GM12891 (cell line): ENCODE measurements around the gene FCER1G.
"Not testable (repeated sequence)": the region's sequence is repeated elsewhere in the genome, so short reads cannot be mapped to it uniquely, and the experiment has no call there.

ENCODE experiments used
- DNase-seq: peaks from one replicate; pipeline ENCODE4 v3.0.0; 2011; ENCODE audit warnings: low spot score; ENCODE audit not compliant: insufficient read length
- FAIRE-seq: peaks from 2 replicates; lab custom pipeline; 2011; peaks lifted over from hg19 to GRCh38; lab: Jason Lieb, UNC
- PAX5 ChIP-seq: IDR thresholded peaks from 2 replicates; pipeline ENCODE4 v1.6.1; 2011; ENCODE audit warnings: low read length, moderate library complexity, mild to moderate bottlenecking; ENCODE audit not compliant: insufficient read depth, severe bottlenecking
- POLR2A ChIP-seq: IDR thresholded peaks from 2 replicates; pipeline ENCODE4 v1.6.1; 2011; ENCODE audit warnings: low read depth, low read length, control low read depth
- POLR2AphosphoS5 ChIP-seq: IDR thresholded peaks from 2 replicates; pipeline ENCODE4 v1.6.1; 2011; ENCODE audit warnings: low read depth, low read length, control low read depth
- POU2F2 ChIP-seq: IDR thresholded peaks from 2 replicates; pipeline ENCODE4 v1.6.1; 2011; ENCODE audit warnings: low read depth, mild to moderate bottlenecking, control low read depth, low read length, moderate library complexity
- SPI1 ChIP-seq: IDR thresholded peaks from 2 replicates; pipeline ENCODE4 v1.6.1; 2011; ENCODE audit warnings: low read depth, low read length, control low read depth
- TAF1 ChIP-seq: IDR thresholded peaks from 2 replicates; pipeline ENCODE4 v1.6.1; 2011; ENCODE audit warnings: low read depth, low read length, control low read depth

FCER1G gene

GRCh38 chr1:161251579-161251978, 36.5 kb downstream of the FCER1G start:
- FAIRE-seq = no peak
- DNase-seq = no peak
- TF ChIP-seq TAF1 = no peak
- TF ChIP-seq POU2F2 = no peak
- TF ChIP-seq PAX5 = no peak
- TF ChIP-seq POLR2A = no peak
- TF ChIP-seq POLR2AphosphoS5 = no peak
- TF ChIP-seq SPI1 = no peak

DNA sequence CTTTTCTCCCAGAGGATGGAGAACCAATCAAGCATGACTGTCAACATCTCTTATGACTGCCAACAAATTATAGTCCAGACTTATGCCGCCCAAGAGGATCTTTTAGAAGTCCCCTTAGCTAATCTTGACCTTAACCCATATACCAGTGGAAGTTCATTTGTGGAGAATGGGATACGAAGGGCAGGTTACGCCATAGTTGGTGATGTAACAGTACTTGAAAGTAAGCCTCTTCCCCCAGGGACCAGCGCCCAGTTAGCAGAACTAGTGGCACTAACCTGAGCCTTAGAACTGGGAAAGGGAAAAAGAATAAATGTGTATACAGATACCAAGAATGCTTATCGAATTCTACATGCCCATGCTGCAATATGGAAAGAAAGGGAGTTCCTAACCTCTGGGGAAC, 40.2 kb downstream of the FCER1G start:
- not testable (repeated sequence) for FAIRE-seq, DNase-seq

DNA sequence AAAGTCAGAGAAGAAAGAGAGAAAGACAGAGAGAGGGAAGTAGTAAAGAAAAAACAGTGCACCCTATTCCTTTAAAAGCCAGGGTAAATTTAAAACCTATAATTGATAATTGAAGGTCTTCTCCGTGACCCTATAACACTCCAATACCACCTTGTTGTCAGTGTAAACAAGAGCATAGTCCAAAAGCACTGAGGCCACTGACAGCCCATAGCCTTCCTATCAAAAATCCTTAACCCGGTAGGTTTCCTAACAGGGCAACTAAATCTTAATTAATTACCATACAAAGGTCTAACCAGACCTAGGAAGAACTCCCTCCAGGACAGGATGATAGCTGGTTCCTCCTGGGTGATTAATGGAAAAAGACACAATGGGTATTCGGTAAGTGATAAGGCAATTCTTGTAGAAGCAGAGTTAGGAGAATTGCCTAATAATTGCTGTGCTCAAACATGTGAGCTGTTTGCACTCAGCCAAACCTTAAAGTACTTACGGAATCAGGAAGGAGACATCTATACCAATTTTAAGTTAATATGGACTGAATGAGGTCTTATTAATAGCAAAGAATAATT, 40.9 kb downstream of the FCER1G start:
- DNase-seq, FAIRE-seq: not testable (repeated sequence)

DNA sequence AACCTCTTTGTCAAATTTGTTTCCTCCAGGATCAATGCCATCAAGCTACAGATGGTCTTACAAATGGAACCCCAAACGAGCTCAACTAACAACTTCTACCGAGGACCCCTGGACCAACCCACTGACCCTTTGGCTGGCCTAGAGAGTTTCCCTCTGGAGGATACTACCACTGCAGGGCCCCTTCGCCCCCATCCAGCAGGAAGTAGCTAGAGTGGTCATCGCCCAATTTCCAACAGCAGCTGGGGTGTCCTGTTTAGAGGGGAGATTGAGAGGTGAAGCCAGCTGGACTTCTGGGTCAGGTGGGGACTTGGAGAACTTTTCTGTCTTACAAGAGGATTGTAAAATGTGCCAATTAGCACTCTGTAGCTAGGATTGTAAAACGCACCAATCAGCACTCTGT, 42.0 kb downstream of the FCER1G start:
- not testable (repeated sequence) for DNase-seq, FAIRE-seq

DNA sequence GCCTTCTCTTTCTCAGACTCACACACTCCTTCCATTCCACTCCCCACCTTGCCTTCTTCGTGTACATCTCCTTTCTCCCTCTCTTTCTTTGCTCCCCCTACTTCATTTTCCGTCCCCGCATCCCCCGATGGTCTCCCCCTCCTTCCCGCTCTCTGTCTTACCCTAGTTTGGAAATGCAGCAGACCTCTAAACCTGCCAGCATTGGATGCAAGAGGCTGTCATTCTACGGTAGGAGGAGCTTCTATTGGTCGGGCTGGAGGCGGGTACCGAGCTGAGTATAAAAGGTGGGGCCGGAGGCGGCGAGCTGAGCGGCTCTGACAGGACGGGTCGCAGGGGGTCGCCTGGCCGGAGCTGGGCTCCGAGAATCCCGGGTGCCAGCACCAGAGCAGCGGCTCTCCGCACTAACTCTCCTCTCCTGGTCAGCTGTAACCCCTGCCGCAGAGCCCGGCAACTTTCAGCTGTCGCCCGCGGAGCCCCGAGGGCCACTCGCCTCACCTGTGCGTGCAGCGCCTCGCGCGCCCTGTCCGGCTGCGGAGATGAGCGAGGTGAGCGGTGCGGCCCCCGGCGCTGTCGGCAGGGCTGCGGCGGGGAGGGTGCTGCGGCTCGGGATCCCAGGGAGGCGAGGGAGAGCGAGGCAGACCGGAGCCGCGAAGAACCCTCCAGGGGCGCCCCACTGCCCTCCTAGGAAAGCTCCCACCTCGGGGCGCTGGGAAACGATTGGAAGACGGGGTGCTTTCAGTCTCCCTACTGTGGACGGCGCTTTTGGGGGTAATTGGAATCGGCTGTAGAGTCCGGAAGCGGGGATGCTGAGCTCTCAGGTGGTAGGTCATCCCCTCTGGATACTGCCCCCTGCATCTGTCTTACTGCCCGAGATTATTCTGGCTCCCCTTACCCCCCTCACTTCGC, 43.6 kb downstream of the FCER1G start, which contains the start of gene PCP4L1:
TSS of gene PCP4L1 (plus strand) at position 307 of the 906 bp plus-strand sequence. CDS start at position 537, 230 bp downstream.
- peak; percentile 81 for FAIRE-seq
- DNase-seq = peak; percentile 73
- no peak for TF ChIP-seq POU2F2
- TF ChIP-seq POLR2A = no peak
- TF ChIP-seq PAX5 = no peak
- no peak for TF ChIP-seq SPI1
- no peak for TF ChIP-seq TAF1

- no peak for FAIRE-seq
- DNase-seq = no peak
- TF ChIP-seq TAF1 (no peak), SPI1 (no peak), PAX5 (no peak), POU2F2 (no peak), POLR2A (no peak)
Measured at GRCh38 chr1:161259345-161259702, 44.2 kb downstream of the FCER1G start.

GRCh38 chr1:161259765-161260164, 44.7 kb downstream of the FCER1G start:
- TF ChIP-seq POLR2AphosphoS5 (no peak), TAF1 (no peak), SPI1 (no peak), POU2F2 (no peak), PAX5 (no peak), POLR2A (no peak)
- FAIRE-seq (no peak), DNase-seq (no peak)

DNA sequence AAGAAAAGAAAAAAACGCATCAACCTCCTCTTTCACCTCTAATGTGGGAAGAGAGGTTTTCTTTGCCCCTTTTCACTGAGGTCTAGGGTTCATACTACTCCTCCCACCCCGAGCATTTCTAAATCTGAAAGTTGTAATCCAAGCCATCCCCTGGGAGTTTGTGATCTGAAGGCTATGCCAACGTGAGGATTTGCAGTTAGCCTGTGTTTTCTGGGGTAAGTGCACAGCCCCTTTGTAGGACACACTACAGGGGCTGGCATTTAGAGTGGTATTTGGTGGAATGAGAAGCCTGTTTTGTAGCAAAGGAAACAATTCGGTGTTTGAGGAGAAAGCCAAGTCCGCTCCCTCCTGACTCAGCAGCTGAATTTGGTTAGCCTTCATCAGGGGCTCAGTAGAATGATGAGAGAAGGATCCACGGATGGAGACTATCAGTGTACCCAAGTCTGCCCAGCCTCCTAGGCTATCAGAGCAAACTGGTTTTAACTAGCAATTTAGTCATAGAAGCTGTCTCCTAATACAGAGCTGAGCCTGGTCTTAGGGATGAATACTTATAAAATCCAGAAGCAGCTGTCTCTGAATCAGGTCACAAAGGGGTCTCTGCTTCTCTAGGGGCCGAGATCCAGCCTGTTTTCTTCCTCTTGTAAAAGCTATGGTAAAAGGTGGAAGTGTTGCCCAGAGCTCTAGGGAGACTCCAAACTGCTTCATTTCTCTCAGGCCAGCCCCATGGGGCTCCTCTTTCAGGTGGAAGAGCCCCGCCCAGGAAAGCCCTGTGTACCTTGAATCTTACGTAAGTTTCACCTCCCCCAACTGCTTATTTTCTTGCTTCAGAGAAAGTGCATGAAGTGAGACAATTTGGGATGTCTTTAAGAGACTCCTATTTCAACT, 45.5 kb downstream of the FCER1G start:
- FAIRE-seq (no peak), DNase-seq (no peak)
- TF ChIP-seq POU2F2 = no peak
- no peak for TF ChIP-seq POLR2AphosphoS5
- no peak for TF ChIP-seq SPI1
- TF ChIP-seq PAX5 = no peak
- no peak for TF ChIP-seq TAF1
- no peak for TF ChIP-seq POLR2A

GRCh38 chr1:161261261-161262235, 46.5 kb downstream of the FCER1G start:
- TF ChIP-seq PAX5 = peak; percentile 15
- no peak for TF ChIP-seq POU2F2
- DNase-seq (peak; percentile 33), FAIRE-seq (peak; percentile 82)

- FAIRE-seq (no peak), DNase-seq (no peak)
Measured at GRCh38 chr1:161265305-161265704, 50.2 kb downstream of the FCER1G start.

More at GRCh38 chr1:161265305-161265704, 50.2 kb downstream of the FCER1G start:
- TF ChIP-seq POLR2AphosphoS5 = no peak
- no peak for TF ChIP-seq SPI1
- no peak for TF ChIP-seq PAX5
- TF ChIP-seq POU2F2 = no peak
- no peak for TF ChIP-seq TAF1
- TF ChIP-seq POLR2A = no peak
